Measurements from ENCODE around the gene CLIP3.

The CLIP3 gene

DNA sequence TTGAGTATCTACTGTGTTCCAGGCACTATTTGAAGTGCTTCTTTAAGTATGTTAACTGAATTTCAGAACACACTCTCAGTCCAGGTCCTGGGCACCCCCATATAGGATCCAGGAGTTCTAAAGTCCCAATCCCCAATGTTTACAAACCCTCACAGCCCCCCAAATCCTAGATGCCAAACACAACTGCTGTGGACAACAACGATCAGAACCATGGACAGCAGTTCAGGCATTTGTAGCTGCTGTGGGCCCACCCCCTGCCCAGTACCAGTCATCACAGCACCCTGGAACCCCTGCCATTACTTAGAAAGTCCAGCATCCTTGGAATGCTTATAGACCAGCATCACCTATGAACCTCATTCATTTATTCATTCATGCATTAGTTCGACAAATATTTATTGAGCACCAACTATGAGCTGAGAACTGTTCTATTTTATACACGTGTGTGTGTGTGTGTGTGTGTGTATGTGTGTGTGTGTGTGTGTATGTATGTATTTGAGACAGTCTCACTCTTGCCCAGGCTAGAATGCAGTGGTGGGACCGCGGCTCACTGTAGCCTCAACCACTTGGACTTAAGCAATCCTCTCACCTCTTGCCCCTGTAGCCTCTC, 57.0 kb downstream of the CLIP3 start:
- DNase-seq = no peak

DNA sequence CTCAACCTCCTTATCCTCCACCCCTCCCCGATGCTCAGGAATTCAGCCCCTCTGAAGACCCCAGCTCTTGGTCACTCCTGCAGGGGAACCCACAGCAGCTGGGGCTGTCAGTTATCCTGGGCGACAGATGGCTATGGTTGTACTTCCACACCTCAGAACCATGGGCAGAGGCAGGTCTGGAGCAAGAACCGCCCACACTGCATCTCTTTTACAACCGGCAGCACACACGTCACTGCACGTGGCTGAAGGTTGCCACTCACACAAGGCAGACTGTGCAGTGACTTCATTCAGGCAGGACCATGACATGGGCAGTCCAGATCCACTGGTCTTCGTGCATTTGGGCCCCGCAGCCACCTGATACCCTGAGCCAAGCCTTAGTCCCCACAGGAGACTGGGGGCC, 59.2 kb downstream of the CLIP3 start:
- DNase-seq = no peak

DNA sequence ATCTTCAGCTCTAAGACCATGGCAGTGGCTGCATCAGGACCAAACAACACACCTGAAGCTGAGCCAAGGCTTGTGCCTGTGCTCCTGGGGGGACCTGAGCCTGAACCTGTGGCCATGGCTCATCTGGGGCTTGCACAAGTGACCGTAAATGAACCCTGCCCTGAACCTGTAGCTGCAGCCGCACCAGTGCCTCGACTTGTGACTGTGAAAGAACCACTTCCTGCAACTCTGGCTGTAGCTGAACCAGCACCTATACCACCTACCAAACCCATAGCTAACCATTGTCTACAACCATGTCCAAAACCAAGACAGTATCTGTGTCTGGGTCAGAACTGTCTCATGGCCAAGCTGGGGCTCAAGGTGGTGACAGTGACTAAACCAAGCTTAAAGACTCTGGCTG, 65.9 kb downstream of the CLIP3 start:
- DNase-seq = no peak

Measured in stimulated activated CD4-positive, alpha-beta T cell treated with anti-CD3 and anti-CD28 coated beads, Interleukin-15, amount 100 ng/mL, for 24 hours (primary cell).